SK-MEL-5 (cell line): ENCODE measurements around the gene PLCD1. TPM values are rescaled to one million over a fixed set of nuclear protein-coding genes. Genes with fewer than 3 reads are reported as not detected.
"Not testable (repeated sequence)": the region's sequence is repeated elsewhere in the genome, so short reads cannot be mapped to it uniquely, and the experiment has no call there.

ENCODE experiments used
- DNase-seq: peaks from one replicate; pipeline ENCODE4 v3.0.0-alpha.2; 2016; ENCODE audit warnings: low read depth, low spot score
- in situ Hi-C: cut with HindIII; loops from 2 replicates; pipeline ENCODE4 v1.10.0; 2016; ENCODE audit warnings: low sequenced_read_pairs, high pct_unique_total_duplicates, low pct_unique_long_range_greater_than_20kb
- total RNA-seq: library from RNA; depleted of rRNA; stranded (reverse); fragments of >200 nt; shearing (Covaris generic); gene quantifications from 2 replicates; pipeline ENCODE4 v1.2.3, GENCODE V29; 2014

PLCD1 gene
- total RNA-seq, 1 experiment from 2014 or later: 7.0 TPM

DNA sequence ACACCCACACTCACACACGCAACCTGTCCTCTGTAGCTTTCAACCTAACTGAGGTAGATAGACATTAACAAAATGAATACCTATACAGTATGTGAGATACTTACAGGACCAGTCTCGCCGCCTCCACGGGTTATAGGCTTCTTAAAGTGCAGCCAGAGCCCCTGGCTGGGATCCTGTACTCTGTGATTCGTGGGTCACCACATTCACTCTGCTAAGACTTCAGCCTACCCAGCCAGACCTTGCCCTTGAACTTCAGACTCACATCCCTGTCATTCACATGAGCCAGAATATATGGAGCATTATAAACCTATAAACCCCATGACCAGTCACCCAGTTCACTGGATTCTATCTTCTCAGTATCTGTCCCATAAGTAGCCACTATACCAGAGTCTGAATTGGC, 11.0 kb upstream of the PLCD1 start:
- DNase-seq: no peak
- in situ Hi-C loops: no loop called here

GRCh38 chr3:38039899-38040261, 10.4 kb upstream of the PLCD1 start:
- in situ Hi-C loops: no loop called here
- no peak for DNase-seq

- in situ Hi-C loops: no loop called here
- DNase-seq: no peak
Observed at GRCh38 chr3:38039101-38039898, 9.9 kb upstream of the PLCD1 start, which contains the start of gene DLEC1. Gene DLEC1 (plus strand): TSS chr3:38039208. CDS start chr3:38039226, 18 bp downstream.

DNA sequence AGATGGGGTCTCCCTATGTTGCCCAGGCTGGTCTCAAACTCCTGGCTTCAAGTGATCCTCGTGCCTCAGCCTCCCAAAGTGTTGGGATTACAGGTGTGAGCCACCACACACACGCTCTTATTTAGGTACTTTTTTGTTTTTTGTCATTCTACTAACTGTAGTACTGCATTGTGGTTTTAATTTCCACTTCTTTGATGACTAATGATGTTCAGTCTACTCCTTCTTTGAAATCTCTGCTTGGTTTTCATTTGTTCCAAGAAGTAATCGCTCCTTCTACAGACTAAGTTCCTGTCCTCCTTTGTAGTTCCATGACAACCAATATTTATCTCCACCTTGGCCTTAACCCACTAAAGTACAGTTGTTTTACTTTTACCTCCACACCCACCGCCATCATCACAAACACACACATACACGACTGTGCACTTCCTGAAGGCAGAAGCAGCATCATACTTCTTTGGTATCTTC, 9.0 kb upstream of the PLCD1 start:
- DNase-seq: no peak
- in situ Hi-C loops: no loop called here

DNA sequence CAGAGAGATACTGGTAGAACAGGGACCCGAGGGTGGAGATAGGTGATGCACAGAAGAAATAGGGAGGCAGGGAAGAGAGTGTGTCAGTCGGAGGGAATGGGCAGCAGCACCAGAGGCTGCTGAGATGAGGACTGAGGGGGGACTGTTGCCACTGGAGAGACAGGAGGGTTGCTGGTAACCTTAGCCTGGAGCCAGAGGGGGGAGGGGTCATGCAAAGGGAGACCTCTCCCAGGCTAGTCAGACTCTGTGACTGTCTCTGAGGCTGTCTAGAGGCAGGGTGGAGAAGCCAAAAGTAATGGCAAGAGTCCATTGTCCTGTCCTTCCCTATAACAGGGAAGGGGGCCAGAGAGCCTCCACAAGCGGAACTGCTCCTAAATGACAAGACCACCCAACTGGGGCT, 7.5 kb upstream of the PLCD1 start:
- in situ Hi-C loops: no loop called here
- no peak for DNase-seq

GRCh38 chr3:38036286-38036685, 6.8 kb upstream of the PLCD1 start:
- in situ Hi-C loops: no loop called here
- no peak for DNase-seq

- DNase-seq, in situ Hi-C loops: not testable (repeated sequence)
Observed at GRCh38 chr3:38034335-38034734, 4.9 kb upstream of the PLCD1 start.

- in situ Hi-C loops, DNase-seq: not testable (repeated sequence)
Observed at GRCh38 chr3:38033586-38033985, 4.1 kb upstream of the PLCD1 start.

- no peak for DNase-seq
- in situ Hi-C loops: no loop called here
Observed at GRCh38 chr3:38032328-38032865, 3.0 kb upstream of the PLCD1 start.

DNA sequence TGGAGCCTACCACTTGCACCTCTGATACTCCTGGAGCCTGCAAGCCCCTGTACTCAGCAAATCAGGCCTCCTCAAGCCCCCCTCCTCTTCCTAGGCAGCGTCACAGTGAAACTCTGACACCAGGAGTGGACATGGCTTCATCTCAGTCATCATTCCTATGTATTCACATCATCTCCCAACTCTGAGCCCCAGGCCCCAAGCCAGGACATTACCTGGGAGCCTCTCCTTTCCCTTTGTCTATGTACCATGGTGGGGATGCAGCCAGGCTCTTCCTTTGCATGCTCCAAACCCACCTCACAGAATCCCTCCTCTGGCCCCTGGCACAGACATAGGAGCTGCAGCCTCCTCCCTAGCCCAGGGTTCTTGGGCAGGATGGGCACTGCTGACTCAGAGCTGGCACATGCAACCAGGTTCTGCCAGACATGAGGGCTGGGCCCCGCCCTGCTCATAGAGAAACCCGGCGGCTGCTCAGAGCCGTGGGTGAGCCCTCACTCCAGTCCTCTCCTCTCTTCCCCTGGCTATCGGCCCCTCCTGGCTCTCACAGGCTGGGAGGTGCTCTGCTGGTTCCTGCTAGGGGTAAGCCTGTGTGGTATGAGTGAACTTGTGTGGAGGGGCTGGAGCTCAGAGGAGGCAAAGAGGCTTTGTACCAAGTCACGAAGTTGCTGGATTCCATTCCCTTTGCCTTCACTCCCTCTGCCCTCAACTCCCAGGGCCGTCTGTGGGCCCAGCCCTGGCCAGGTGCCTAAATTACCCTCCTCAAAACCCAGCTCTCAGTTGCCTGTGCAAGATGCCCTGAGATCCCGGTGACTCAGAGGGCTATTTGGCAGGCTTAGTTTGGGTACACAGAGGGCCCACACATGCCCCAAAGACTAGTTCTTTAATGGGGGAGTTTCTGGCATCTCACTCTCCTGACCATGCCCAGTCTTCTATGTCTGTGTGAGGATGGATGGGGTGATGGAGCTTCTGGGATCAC, 1.9 kb upstream of the PLCD1 start:
- in situ Hi-C loops: no loop called here
- DNase-seq: no peak

GRCh38 chr3:38030126-38031021, 932 bp upstream of the PLCD1 start:
- in situ Hi-C loops: no loop called here
- DNase-seq: no peak

DNA sequence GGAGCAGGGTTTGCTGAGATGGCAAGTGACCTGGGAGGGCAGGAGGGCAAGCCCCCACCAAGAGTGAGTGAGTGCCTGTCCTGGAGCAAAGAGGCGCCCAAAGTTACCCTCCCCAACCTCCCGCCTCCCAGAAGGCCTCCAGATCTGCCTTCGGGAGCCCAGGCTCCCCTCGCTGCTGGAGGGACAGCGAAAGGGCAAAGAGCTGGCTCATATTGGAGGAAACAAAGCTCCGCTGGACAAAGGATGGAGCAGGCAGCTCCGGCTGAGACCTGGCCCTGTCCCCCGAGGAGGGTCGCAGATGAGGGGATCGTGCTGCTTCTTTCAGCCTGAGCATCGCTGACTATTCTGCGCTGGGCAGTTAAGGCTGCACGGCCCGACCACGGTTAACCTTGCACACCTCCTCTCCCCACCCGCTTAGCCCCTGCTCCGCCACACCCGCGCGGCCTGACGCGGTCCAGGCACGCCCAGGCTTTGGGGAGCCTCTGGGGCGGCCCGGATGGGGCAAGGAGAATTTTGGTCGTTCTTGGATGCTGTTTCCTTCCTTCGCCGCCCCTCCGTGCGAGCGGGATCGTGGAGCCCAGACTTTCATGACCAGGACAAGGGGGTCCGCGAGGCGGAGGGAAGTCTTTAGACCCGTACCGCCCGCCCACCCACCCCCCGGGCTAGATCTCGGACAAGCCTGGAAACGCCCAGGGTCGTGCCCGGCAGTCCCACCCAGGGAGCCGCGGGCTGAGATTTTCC, 651 bp downstream of the PLCD1 start:
- in situ Hi-C loops: no loop called here

GRCh38 chr3:38027466-38028465, 1.7 kb downstream of the PLCD1 start:
- in situ Hi-C loops: no loop called here
- DNase-seq: no peak

More for the DNA sequence above, 651 bp downstream of the PLCD1 start:
- no peak for DNase-seq

DNA sequence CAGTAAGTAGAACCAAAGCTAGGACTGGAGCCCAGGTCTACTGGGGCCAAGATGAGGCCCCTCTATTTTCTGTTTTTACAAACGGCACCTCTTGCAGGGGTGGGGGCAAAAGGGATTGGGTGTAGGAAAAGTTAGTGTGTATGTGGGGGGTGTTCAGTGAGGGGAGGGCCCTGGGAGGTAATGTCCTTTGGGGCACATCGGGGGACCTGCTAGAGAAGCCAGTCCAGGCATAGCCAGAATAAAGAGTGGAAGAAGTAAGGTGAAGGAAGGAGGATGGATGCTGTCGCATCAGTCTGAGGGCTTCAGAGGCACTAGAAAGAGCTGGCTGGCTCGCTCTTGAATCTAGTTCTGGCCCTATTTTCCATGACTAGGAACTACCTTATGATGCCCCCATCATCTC, 2.6 kb downstream of the PLCD1 start:
- in situ Hi-C loops: no loop called here
- no peak for DNase-seq

- no peak for DNase-seq
- in situ Hi-C loops: no loop called here
Observed at GRCh38 chr3:38022896-38023709, 6.3 kb downstream of the PLCD1 start.
